HG02981 (cell line): ENCODE results near the gene CYB5RL.

Experiments
- ATAC-seq: cut with Tn5 transposase; IDR thresholded peaks from one replicate; pipeline ENCODE4 v1.9.1; 2021; ENCODE audit warnings: mild to moderate bottlenecking, moderate library complexity; ENCODE audit not compliant: unreplicated experiment

Gene CYB5RL

GRCh38 chr1:54161495-54162168 lies 38.2 kb downstream of the CYB5RL start:
- no peak for ATAC-seq

GRCh38 chr1:54160351-54160750 lies 39.5 kb downstream of the CYB5RL start:
- ATAC-seq, result no peak

- no peak for ATAC-seq
Observed at GRCh38 chr1:54159733-54160316, 40.0 kb downstream of the CYB5RL start.

DNA sequence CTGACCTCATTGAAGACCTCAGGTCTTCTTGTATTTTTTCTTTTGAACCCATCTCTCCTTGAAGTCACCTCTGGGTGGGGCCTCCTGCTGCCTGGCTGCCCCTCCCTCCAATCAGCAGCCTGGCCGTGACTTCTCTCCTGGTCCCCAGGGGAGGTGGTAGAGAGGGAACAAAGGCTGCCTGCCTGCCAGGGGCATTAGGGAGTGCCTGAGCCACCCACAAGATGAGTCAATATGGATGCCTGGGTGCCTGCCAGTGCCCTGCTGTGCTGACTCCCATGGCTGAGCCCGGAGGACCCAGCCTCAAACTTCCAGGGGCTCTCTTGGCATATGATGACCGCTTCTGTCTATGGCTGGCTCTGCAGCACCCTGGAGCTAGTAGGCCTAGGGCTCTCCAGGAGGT lies 41.8 kb downstream of the CYB5RL start:
- no peak for ATAC-seq

GRCh38 chr1:54157401-54157800 lies 42.4 kb downstream of the CYB5RL start:
- no peak for ATAC-seq

- ATAC-seq, result no peak
Observed at GRCh38 chr1:54156986-54157385, 42.8 kb downstream of the CYB5RL start.

DNA sequence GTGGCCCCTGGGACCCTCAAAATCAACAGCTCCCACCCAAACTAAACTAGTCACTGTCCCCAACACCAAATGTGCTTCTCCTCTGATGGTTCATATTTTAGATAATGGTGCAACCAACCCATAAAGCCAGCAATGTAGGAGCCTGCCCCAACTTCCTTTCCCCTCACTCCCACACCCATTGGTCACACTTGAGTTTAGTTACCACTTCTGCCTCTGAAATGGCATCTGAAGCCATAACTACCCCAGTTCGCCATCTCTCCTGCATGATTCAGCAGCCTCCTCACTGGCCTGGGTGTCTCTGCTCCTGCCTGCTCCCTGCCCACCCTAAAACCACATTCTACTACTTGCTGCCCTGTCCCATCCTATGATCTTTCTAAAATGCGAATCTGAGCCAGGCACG lies 43.6 kb downstream of the CYB5RL start:
- no peak for ATAC-seq

DNA sequence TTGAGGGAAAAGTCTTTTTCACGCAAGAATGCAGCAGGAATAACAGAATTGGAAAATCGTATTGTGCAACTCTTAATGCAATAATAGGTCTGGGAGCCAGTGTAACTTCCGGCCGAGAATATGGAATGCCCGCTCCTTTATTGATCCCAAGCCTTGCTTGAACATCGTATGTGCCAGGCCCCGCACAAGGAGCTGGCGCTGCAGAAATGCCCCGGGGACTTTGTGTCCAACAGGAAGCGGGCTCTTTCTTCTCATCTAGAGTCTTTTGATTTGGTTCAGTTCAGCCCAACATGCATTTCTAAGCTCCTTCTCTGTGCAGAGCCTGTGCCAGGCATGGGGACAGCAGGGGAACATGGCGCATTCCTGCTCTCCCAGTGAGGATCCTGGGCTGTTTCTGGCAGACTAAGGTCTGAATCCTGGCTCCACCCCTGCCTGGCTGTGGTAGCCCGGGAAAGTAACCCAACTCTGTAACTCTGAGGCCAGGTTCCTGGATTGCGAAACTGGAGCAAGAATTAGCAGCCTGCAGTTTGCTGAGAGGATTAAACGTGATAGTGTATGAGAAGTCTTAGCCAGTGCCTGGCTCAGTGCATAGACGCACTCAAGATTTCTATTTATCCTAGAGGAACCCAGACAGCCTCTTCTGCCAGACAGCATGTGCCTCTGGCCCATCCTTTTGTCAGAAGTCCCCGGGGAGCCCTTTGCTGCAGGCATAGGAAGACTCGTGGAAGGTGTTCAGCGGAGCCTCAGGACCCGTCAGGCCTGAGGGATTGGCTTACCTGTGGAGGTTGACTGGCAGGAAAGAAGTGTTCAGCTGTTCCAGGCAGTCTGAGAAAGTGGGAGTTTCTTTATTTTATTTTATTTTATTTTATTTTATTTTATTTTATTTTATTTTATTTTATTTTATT lies 46.0 kb downstream of the CYB5RL start:
- ATAC-seq, result no peak

DNA sequence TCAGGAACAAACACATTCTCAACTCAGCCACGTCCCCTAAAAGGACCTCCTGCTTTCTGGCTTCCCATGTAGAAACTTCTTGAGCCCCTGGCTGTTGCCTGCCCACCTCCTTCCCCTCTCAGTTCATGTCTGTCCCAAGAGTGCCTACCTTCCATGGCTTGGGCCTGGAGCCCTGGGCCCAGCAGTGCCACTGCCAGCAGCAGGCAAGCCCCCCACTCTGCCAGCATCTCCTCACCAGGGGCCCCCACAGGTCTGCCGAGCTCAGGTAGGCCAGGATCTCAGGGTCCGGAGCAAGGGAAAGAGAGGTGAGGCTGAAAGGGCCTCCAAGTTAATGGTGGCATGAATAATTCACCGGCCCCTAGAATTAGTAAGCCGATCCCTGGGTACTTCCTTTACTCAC lies 47.1 kb downstream of the CYB5RL start, which contains the start of gene CDCP2:
CDCP2 (minus strand) TSS at position 305 of the 400 bp plus-strand sequence; CDS start at position 227, 78 bp downstream.
- ATAC-seq, result no peak

DNA sequence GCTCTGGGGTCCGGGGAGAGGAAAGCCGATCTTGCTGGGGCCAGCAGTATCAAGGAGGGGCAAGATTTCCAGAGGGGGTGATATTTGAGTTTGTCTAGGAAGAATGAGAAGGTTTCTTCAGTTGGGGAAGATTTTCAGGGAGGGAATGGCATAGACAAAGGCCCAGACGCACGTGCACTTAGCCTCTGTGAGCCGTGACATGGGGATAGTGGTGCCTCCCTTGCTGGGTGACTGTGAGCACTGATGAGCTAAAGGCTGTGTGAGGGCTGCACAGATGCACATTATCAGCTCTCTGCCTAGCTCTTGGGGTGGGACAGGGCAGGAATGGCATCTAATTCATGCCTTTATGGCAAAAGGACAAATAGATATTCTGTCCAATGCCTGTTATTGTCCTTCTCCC lies 48.8 kb downstream of the CYB5RL start:
- no peak for ATAC-seq
